Progenitor cell of endocrine pancreas (in vitro differentiated cells): ENCODE results near the gene OR2T2. TPM values are rescaled to one million over a fixed set of nuclear protein-coding genes. Genes with fewer than 3 reads are reported as not detected.
"Not testable (repeated sequence)": the region's sequence is repeated elsewhere in the genome, so short reads cannot be mapped to it uniquely, and the experiment has no call there.

ENCODE experiments used
- DNase-seq: peaks from one replicate; pipeline ENCODE4 v3.0.0; 2021; ENCODE audit warnings: low spot score; ENCODE audit not compliant: unreplicated experiment
- H3K27ac Mint-ChIP-seq: 2 replicates; pipeline ENCODE4 v1.8.0; 2021; ENCODE audit warnings: mild to moderate bottlenecking, moderate library complexity, mixed read lengths
- H3K27me3 Mint-ChIP-seq: 2 replicates; pipeline ENCODE4 v1.8.0; 2021; ENCODE audit warnings: mixed read lengths
- H3K36me3 Mint-ChIP-seq: 2 replicates; pipeline ENCODE4 v1.8.0; 2022; ENCODE audit warnings: mixed read lengths; ENCODE audit not compliant: insufficient read depth
- H3K4me1 Mint-ChIP-seq: 2 replicates; pipeline ENCODE4 v1.8.0; 2021; ENCODE audit warnings: low read depth, mixed read lengths
- H3K4me3 Mint-ChIP-seq: 2 replicates; pipeline ENCODE4 v1.8.0; 2021; ENCODE audit warnings: low read depth, mild to moderate bottlenecking, moderate library complexity, mixed read lengths
- H3K9me3 Mint-ChIP-seq: 2 replicates; pipeline ENCODE4 v1.8.0; 2021; ENCODE audit warnings: low read depth, mixed read lengths
- CTCF ChIP-seq: fragments of 200-600 bp; sonication (generic); IDR thresholded peaks from one replicate; pipeline ENCODE4 v1.5.0; 2021; ENCODE audit warnings: antibody characterized with exemption, mild to moderate bottlenecking; ENCODE audit not compliant: unreplicated experiment
- total RNA-seq: library from RNA; stranded (reverse); gene quantifications from 2 replicates; pipeline ENCODE4 v1.2.1, GENCODE V29; 2021

Gene OR2T2
- total RNA-seq, 1 donor from 2014 or later: not detected

DNA sequence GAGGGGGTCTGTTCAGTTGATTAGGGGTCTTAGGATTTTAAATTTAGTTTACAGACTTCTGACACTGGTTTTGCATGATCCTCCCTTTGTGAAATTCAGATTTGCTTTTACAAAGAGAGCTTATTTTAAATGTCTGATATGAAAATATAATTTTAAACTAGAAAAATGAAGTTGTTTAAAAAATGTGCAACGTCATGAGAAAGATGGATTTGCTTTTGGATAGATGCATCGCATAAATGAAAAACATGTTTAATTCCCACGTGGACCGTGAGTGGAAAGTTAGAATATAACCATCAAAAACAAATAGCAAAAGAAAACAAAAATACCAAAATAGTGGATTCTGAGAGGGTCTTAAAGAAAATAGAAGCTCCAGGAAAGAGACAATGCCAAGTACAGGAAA is 25.7 kb downstream of the OR2T2 start:
- Mint-ChIP-seq H3K4me1 (no peaks in the 10 kb centered on the region), H3K9me3 (peaks cover 38% of the 10 kb centered on the region), H3K27me3 (no peaks in the 10 kb centered on the region), H3K4me3 (no peak overlapping the region), H3K36me3 (peaks cover 1% of the 10 kb centered on the region), H3K27ac (no peak overlapping the region)
- no peak for DNase-seq
- no peak for TF ChIP-seq CTCF

DNA sequence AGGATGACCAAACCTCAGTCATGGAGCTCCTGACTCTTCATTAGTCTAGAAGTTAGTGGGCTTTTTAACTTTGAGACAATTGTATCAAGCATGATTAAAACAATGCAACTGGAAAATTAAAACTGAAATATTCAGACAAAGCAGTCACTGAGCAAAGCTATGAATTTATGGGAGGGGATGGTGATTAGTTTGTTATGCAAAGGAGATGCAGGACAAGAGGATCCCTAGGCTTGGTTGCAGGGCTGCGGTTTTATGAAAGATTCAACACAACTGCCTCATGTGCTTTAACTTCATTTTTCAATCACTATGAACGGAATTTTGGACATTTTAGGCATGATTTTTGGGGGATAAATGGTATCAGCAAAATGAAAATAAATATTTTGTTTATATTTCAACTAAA is 26.7 kb downstream of the OR2T2 start:
- H3K4me1 Mint-ChIP-seq, DNase-seq, H3K27me3 Mint-ChIP-seq, H3K36me3 Mint-ChIP-seq, H3K27ac Mint-ChIP-seq, H3K4me3 Mint-ChIP-seq: not testable (repeated sequence)
- peaks cover 37% of the 10 kb centered on the region for H3K9me3 Mint-ChIP-seq

GRCh38 chr1:248473051-248473450 is 27.6 kb downstream of the OR2T2 start, which contains the start of gene OR2T3:
Gene OR2T3 (plus strand): TSS chr1:248473351. CDS start chr1:248473351, 0 bp downstream.
- peaks cover 29% of the 10 kb centered on the region for H3K9me3 Mint-ChIP-seq
- H3K27me3 Mint-ChIP-seq, H3K27ac Mint-ChIP-seq, DNase-seq, H3K4me1 Mint-ChIP-seq, H3K36me3 Mint-ChIP-seq, H3K4me3 Mint-ChIP-seq: not testable (repeated sequence)

GRCh38 chr1:248475660-248476059 is 30.2 kb downstream of the OR2T2 start:
- peaks cover 24% of the 10 kb centered on the region for H3K9me3 Mint-ChIP-seq
- not testable (repeated sequence) for H3K27me3 Mint-ChIP-seq, DNase-seq, H3K27ac Mint-ChIP-seq, H3K4me1 Mint-ChIP-seq, H3K36me3 Mint-ChIP-seq, H3K4me3 Mint-ChIP-seq

GRCh38 chr1:248481686-248482579 is 36.5 kb downstream of the OR2T2 start:
- not testable (repeated sequence) for DNase-seq

DNA sequence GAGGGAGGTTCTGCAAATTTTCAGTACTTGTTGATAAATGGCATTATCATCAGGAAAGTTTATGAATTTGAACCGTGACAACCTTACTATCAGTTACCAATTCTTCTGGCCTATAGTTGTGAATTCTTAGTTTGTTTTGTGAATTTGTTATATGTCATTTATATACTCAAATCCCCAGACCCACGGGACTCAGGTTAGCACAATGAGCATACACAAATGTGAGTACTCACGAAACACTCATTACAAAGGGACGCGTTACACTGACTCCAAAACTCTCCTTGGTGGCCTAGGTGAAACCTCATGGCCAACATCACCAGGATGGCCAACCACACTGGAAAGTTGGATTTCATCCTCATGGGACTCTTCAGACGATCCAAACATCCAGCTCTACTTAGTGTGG is 42.9 kb downstream of the OR2T2 start, which contains the start of gene OR2T5:
Gene OR2T5, plus strand, starts transcription at position 301 of the 400 bp plus-strand sequence. Its CDS starts 0 bp downstream, at position 301.
- not testable (repeated sequence) for H3K4me3 Mint-ChIP-seq, H3K36me3 Mint-ChIP-seq, H3K27me3 Mint-ChIP-seq

More at GRCh38 chr1:248481686-248482579, 36.5 kb downstream of the OR2T2 start:
- H3K27me3 Mint-ChIP-seq, H3K4me3 Mint-ChIP-seq, H3K36me3 Mint-ChIP-seq, H3K4me1 Mint-ChIP-seq, H3K27ac Mint-ChIP-seq: not testable (repeated sequence)
- H3K9me3 Mint-ChIP-seq: peaks cover 15% of the 10 kb centered on the region

GRCh38 chr1:248496661-248497060 is 51.2 kb downstream of the OR2T2 start:
- H3K4me1 Mint-ChIP-seq, H3K4me3 Mint-ChIP-seq, H3K9me3 Mint-ChIP-seq, H3K36me3 Mint-ChIP-seq, DNase-seq, H3K27ac Mint-ChIP-seq, H3K27me3 Mint-ChIP-seq: not testable (repeated sequence)

More for the DNA sequence above, 42.9 kb downstream of the OR2T2 start, which contains the start of gene OR2T5:
- not testable (repeated sequence) for DNase-seq, H3K4me1 Mint-ChIP-seq, H3K9me3 Mint-ChIP-seq, H3K27ac Mint-ChIP-seq

GRCh38 chr1:248500305-248501035 is 55.0 kb downstream of the OR2T2 start:
- not testable (repeated sequence) for H3K4me1 Mint-ChIP-seq, H3K9me3 Mint-ChIP-seq, H3K27ac Mint-ChIP-seq, DNase-seq, H3K4me3 Mint-ChIP-seq, H3K27me3 Mint-ChIP-seq, H3K36me3 Mint-ChIP-seq

Other genes starting within 250 kb of the OR2T2 start
- not detected in 2 replicates for gene OR2M3, start 248.4 kb upstream of the OR2T2 start, total RNA-seq
- not detected in 2 replicates for gene OR2M4, start 214.2 kb upstream of the OR2T2 start, total RNA-seq
- gene OR2T33, start 167.7 kb upstream of the OR2T2 start, total RNA-seq: not detected in 2 replicates
- not detected in 2 replicates for gene OR2T12, start 142.2 kb upstream of the OR2T2 start, total RNA-seq
- not detected in 2 replicates for gene OR2M7, start 121.1 kb upstream of the OR2T2 start, total RNA-seq
- not detected in 2 replicates for gene OR14C36, start 96.9 kb upstream of the OR2T2 start, total RNA-seq
- not detected in 2 replicates for gene OR2T4, start 84.0 kb upstream of the OR2T2 start, total RNA-seq
- gene OR2T6, start 69.9 kb upstream of the OR2T2 start, total RNA-seq: not detected in 2 replicates
- not detected in 2 replicates for gene OR2T1, start 42.6 kb upstream of the OR2T2 start, total RNA-seq
- gene OR2T3, start 27.7 kb downstream of the OR2T2 start, total RNA-seq: not detected in 2 replicates
- not detected in 2 replicates for gene OR2T5, start 43.0 kb downstream of the OR2T2 start, total RNA-seq
- gene OR2G6, start 62.4 kb downstream of the OR2T2 start, total RNA-seq: not detected in 2 replicates
- gene OR2T29, start 117.1 kb downstream of the OR2T2 start, total RNA-seq: not detected in 2 replicates
- gene OR2T34, start 129.1 kb downstream of the OR2T2 start, total RNA-seq: not detected in 2 replicates
- gene OR2T10, start 152.1 kb downstream of the OR2T2 start, total RNA-seq: not detected in 2 replicates
- gene OR2T11, start 189.5 kb downstream of the OR2T2 start, total RNA-seq: not detected in 2 replicates
- not detected in 2 replicates for gene OR2T35, start 199.6 kb downstream of the OR2T2 start, total RNA-seq
- gene OR2T27, start 209.9 kb downstream of the OR2T2 start, total RNA-seq: not detected in 2 replicates